ENCODE results near the gene FAT3.

FAT3 gene

GRCh38 chr11:92224407-92225124, at the start of gene FAT3:
Gene FAT3 (plus strand): TSS chr11:92224818. CDS start chr11:92352113, 127,295 bp downstream.
- no peak for DNase-seq (ENCODE audit: low read depth in 2 of 2, low spot score in 1 of 2)

- no peak for DNase-seq (ENCODE audit: low read depth in 2 of 2, low spot score in 1 of 2)
Measured at GRCh38 chr11:92179017-92179670, 45.5 kb upstream of the FAT3 start.

- DNase-seq (ENCODE audit: low read depth in 2 of 2, low spot score in 1 of 2), result no peak
Measured at GRCh38 chr11:92180226-92180625, 44.4 kb upstream of the FAT3 start.

DNA sequence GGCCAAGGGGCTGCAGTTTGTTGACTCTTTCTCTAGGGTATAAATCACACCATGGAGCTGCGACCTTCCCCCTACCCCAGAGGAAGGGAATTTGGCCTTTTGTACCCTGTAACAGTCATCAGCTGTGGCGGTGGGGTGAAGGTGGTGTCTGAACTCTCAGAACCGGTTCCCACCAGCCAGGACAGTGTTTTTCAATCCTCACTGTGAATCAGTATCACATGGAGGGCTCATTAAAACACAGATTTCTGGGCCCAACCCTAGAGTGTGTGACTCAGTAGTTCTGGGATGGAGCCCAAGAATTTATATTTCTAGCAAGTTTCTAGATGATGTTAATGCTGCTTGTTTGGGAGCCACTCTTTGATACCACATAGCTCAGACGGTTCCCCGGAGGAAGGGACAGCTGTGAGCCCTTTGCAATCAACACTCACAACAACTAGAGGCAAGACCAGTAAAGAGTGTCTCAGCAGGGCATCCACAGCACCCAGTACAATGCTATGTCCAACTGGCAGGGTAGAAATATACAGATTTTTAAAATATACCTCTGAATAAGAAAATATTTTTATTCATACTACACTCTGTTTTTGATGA, 43.9 kb upstream of the FAT3 start:
- DNase-seq (ENCODE audit: low read depth in 2 of 2, low spot score in 1 of 2), result no peak

GRCh38 chr11:92190535-92191206, 33.9 kb upstream of the FAT3 start:
- DNase-seq (ENCODE audit: low read depth in 2 of 2, low spot score in 1 of 2), result no peak

DNA sequence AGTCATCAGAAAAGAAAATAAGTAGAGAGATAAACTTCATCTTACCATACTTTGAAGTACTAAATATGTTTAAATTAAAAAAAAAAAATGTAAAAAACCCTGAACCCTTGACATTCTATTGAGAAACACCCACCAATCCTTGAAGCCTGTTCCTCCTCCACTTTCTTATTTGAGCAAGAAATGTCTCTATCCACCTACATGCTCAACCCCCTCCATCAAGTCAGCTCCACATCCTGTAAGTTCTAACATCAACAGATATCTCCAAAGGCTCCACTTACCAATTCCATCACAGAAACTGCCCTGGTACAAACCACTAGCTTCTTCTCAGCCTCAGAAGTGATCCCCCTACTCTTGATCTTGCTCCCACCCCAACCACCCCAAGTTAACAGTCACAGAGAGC, 32.5 kb upstream of the FAT3 start:
- DNase-seq (ENCODE audit: low read depth in 2 of 2, low spot score in 1 of 2), result no peak

- no peak for DNase-seq (ENCODE audit: low read depth in 2 of 2, low spot score in 1 of 2)
Measured at GRCh38 chr11:92198268-92198667, 26.4 kb upstream of the FAT3 start.

DNA sequence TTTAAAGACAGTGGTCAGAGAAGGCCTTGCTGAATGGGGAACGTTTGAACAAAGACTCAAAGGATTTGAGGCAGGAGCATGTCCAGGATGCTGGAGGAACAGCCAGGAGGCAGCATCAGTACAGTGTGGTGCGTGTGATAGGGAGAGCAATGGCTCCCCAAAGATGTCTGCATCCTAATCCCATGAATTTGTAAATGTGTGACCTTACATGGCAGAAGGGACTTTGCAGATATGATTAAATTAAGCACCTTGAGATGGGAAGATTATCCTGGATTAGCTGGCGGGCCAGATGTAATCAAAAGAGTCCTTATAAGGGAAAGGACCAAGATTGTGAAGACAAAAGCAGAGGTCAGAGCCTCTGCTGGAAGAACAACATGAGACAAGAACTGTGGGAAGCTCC, 24.6 kb upstream of the FAT3 start:
- DNase-seq (ENCODE audit: low read depth in 2 of 2, low spot score in 1 of 2), result no peak

- no peak for DNase-seq (ENCODE audit: low read depth in 2 of 2, low spot score in 1 of 2)
Measured at GRCh38 chr11:92204731-92205130, 19.9 kb upstream of the FAT3 start.

GRCh38 chr11:92206441-92206840, 18.2 kb upstream of the FAT3 start:
- DNase-seq (ENCODE audit: low read depth in 2 of 2, low spot score in 1 of 2), result no peak

DNA sequence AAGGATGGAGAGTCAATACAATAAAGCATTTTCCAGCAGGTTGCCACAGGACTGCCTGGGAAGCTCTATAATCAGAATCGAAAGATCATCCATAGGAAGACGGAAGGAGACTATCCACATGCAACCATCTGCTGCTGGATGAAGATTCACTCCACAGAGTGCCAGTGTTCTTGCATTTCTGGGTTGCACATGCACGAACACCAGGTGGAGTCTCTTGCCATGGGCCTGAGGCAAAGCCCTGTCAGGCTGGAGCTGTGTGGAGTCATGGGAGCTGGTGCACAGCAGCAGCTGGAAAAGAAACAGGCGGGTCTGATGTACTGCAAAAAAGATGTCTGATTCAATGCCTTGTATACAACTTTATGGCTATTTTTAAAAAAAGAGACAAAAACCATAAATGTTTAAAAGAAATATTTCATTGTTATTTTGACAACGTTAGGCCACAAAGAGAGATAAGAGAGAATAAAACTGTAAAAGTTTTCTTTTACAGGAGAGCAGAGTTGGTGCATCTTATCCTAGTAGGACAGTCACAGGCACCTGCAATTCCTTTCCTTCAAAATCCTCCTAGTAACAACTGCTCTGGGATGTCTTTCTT, 12.9 kb upstream of the FAT3 start:
- no peak for DNase-seq (ENCODE audit: low read depth in 2 of 2, low spot score in 1 of 2)

- no peak for DNase-seq (ENCODE audit: low read depth in 2 of 2, low spot score in 1 of 2)
Measured at GRCh38 chr11:92212530-92212929, 12.1 kb upstream of the FAT3 start.

GRCh38 chr11:92216789-92217188, 7.8 kb upstream of the FAT3 start:
- no peak for DNase-seq (ENCODE audit: low read depth in 2 of 2, low spot score in 1 of 2)

GRCh38 chr11:92219476-92219875, 5.1 kb upstream of the FAT3 start:
- no peak for DNase-seq (ENCODE audit: low read depth in 2 of 2, low spot score in 1 of 2)

- DNase-seq (ENCODE audit: low read depth in 2 of 2, low spot score in 1 of 2), result no peak
Measured at GRCh38 chr11:92222701-92223100, 1.9 kb upstream of the FAT3 start.

DNA sequence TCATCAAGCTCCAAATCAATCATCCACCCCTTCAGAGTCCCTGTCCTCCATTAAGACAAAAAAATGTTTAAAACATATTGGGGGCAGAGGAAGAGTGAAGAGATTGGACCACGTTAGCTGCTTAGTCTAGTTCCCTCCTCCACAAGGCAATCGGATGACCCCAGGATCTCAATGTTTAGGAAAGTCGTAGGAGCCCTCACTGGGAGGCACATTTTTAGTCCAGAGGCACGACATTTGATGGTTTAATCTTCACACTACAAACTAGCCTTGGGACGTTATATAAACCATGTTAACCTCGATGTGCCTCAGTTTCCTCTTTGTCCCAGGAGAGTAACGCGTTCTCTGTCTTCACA, 588 bp upstream of the FAT3 start:
- DNase-seq (ENCODE audit: low read depth in 2 of 2, low spot score in 1 of 2), result no peak

DNA sequence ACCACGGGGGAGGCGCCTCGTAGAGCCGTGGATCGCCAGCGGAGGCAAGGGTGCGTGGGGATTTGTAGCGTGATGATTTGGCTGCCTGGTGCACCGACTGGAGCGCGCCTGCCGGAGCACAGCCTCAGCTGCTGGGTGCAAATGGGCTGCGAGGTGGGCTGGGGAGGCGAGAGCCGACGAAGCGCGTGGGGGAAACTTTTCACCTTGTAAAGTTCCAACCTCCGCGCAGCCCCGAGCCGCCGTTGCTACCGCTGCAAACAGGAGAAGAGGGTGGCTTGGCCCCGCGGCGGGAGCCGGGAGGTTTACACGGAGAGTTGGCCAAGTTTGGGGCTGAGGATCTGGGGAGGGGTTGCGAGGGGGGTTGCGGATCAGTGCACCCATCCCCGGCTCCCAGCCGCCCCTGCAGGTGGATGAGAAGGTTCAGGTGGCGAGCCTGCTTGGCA, 528 bp downstream of the FAT3 start:
- DNase-seq (ENCODE audit: low read depth in 2 of 2, low spot score in 1 of 2), result no peak

DNA sequence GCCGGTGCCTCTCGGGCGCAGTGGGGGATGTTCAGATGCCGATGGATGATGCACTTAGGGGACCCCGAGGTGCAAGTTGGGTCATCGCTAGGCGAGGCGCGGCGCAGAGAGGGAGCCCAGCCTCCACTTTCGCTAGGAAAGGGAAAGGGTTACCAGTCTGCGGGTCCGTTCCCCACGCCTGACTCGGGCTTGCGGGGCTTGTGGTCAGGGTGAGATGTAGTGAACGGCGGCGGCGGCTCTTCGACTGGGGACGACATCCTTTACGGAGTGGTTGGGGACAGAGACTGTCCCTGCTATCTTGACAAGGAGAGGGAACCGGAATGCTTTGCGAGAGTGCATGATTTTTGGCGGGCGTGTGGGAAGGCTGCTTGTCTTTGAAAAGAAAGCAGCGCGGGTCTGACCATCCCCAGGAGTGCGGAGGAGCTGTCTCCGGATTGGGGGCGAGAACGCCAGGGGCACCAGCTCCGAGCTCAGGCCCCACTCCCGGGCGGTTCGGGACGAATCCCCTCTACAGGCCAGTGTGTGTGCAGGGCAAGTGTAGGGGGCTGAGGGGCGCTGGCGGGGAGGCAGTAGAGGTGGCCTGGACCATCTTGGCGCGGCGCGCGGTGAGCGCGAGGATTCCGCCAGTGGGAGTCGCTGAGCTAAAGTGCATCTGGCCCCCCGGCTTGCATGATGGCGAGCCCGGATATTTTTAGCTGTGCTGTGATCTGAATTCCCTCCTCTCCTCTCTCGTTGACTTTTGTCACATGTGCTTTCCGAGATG, 1.1 kb downstream of the FAT3 start:
- no peak for DNase-seq (ENCODE audit: low read depth in 2 of 2, low spot score in 1 of 2)

- DNase-seq (ENCODE audit: low read depth in 2 of 2, low spot score in 1 of 2), result no peak
Measured at GRCh38 chr11:92226331-92227229, 2.0 kb downstream of the FAT3 start.

Measured in stimulated activated CD8-positive, alpha-beta memory T cell treated with anti-CD3 and anti-CD28 coated beads, Interleukin-4, amount 100 ng/mL, for 1 hour (primary cell).